HepG2 (cell line): ENCODE results near the gene SETD5. TPM values are rescaled to one million over a fixed set of nuclear protein-coding genes. Genes with fewer than 3 reads are reported as not detected.

Source experiments
- ATRX ChIP-seq: sonication (generic); formaldehyde crosslinking; IDR thresholded peaks from 2 replicates; pipeline ENCODE4 v1.4.0; 2020; ENCODE audit warnings: missing genetic modification reagents, borderline replicate concordance
- ESRRA ChIP-seq: sonication (generic); formaldehyde crosslinking; IDR thresholded peaks from 2 replicates; pipeline ENCODE4 v1.5.1; 2020; ENCODE audit warnings: mild to moderate bottlenecking, low read depth, missing genetic modification reagents
- GFI1 ChIP-seq: sonication (generic); formaldehyde crosslinking; IDR thresholded peaks from 2 replicates; pipeline ENCODE4 v1.5.0; 2020; ENCODE audit warnings: missing genetic modification reagents, mild to moderate bottlenecking, borderline replicate concordance
- HNRNPK ChIP-seq: fragments of 200-400 bp; formaldehyde crosslinking; IDR thresholded peaks from 2 replicates; pipeline ENCODE4 v1.6.1; 2018; ENCODE audit warnings: low read length, low read depth, moderate library complexity, mild to moderate bottlenecking; ENCODE audit not compliant: poor library complexity, severe bottlenecking
- HNRNPLL ChIP-seq: fragments of 200-400 bp; formaldehyde crosslinking; IDR thresholded peaks from 2 replicates; pipeline ENCODE4 v1.6.1; 2017; ENCODE audit warnings: mild to moderate bottlenecking, low read depth, low read length; ENCODE audit not compliant: poor library complexity, severe bottlenecking
- HOXA5 ChIP-seq: sonication (generic); formaldehyde crosslinking; IDR thresholded peaks from 2 replicates; pipeline ENCODE4 v1.4.0; 2020; ENCODE audit warnings: missing genetic modification reagents
- KAT7 ChIP-seq: IDR thresholded peaks from 2 replicates; pipeline ENCODE4 v1.6.1; 2018; ENCODE audit warnings: borderline replicate concordance, missing compliant biosample characterization
- KLF13 ChIP-seq: sonication (generic); formaldehyde crosslinking; IDR thresholded peaks from 2 replicates; pipeline ENCODE4 v1.4.0; 2020; ENCODE audit warnings: mild to moderate bottlenecking, missing genetic modification reagents
- PCBP2 ChIP-seq: fragments of 200-400 bp; formaldehyde crosslinking; optimal IDR thresholded peaks from 2 replicates; pipeline ENCODE3; 2018; ENCODE audit warnings: low read length, low read depth; ENCODE audit not compliant: poor library complexity, severe bottlenecking
- POGZ ChIP-seq: sonication (generic); formaldehyde crosslinking; IDR thresholded peaks from 2 replicates; pipeline ENCODE4 v1.4.0; 2020; ENCODE audit warnings: mild to moderate bottlenecking, missing genetic modification reagents
- SIN3B ChIP-seq: fragments of 150-350 bp; IDR thresholded peaks from 2 replicates; pipeline ENCODE4 v1.6.1; 2014; ENCODE audit warnings: low read length
- SPEN ChIP-seq: sonication (generic); formaldehyde crosslinking; IDR thresholded peaks from 2 replicates; pipeline ENCODE4 v1.5.1; 2020; ENCODE audit warnings: low read depth, mild to moderate bottlenecking, missing genetic modification reagents
- TBX2 ChIP-seq: sonication (generic); formaldehyde crosslinking; IDR thresholded peaks from 2 replicates; pipeline ENCODE4 v1.5.0; 2020; ENCODE audit warnings: missing genetic modification reagents, mild to moderate bottlenecking, borderline replicate concordance
- ZBTB3 ChIP-seq: sonication (generic); formaldehyde crosslinking; IDR thresholded peaks from 2 replicates; pipeline ENCODE4 v1.4.0; 2020; ENCODE audit warnings: low read depth, mild to moderate bottlenecking, moderate library complexity, missing genetic modification reagents, borderline replicate concordance
- ZFX ChIP-seq: sonication (generic); formaldehyde crosslinking; IDR thresholded peaks from 2 replicates; pipeline ENCODE4 v1.4.0; 2020; ENCODE audit warnings: mild to moderate bottlenecking, low read depth, missing genetic modification reagents, moderate library complexity
- ZNF441 ChIP-seq: sonication (generic); formaldehyde crosslinking; IDR thresholded peaks from 2 replicates; pipeline ENCODE4 v1.7.0; 2021; ENCODE audit warnings: missing genetic modification reagents, borderline replicate concordance
- ZNF713 ChIP-seq: sonication (generic); formaldehyde crosslinking; IDR thresholded peaks from 2 replicates; pipeline ENCODE4 v1.4.0; 2020; ENCODE audit warnings: mild to moderate bottlenecking, missing genetic modification reagents
- ZNF782 ChIP-seq: sonication (generic); formaldehyde crosslinking; IDR thresholded peaks from 2 replicates; pipeline ENCODE4 v1.4.0; 2020; ENCODE audit warnings: missing genetic modification reagents, mild to moderate bottlenecking, borderline replicate concordance
- polyA plus RNA-seq, 8 experiments: library from polyadenylated mRNA; depleted of rRNA in 3 of 8; stranded (reverse) in 7 of 8; unstranded in 1 of 8; fragments of >200 nt; fragmentation: Illumina TruSeq in 4 of 8; extraction: Trizol in 4 of 8; gene quantifications; 2 replicates each; pipeline versions ENCODE4 v1.2.1 to v1.2.3, GENCODE V29; 2011 to 2016; ENCODE audit warnings: low read depth in 4 of 8, missing spikeins in 1 of 8, mixed read lengths in 1 of 8; ENCODE audit not compliant: insufficient read depth in 1 of 8
- total RNA-seq, 5 experiments: library from RNA; depleted of rRNA; stranded (reverse); fragments of >200 nt; fragmentation: Illumina TruSeq; extraction: Trizol; gene quantifications; 2 replicates each; pipeline ENCODE4 v1.2.3, GENCODE V29; 2016; ENCODE audit warnings: low read depth in 1 of 5
- TF ChIP-seq, protein P1 (sequence below): sonication (generic); formaldehyde crosslinking; IDR thresholded peaks from 2 replicates; pipeline ENCODE4 v1.5.1; 2020; ENCODE audit warnings: missing genetic modification reagents, mild to moderate bottlenecking, borderline replicate concordance
- TF ChIP-seq, protein P2 (sequence below): sonication (generic); formaldehyde crosslinking; IDR thresholded peaks from 2 replicates; pipeline ENCODE4 v1.9.0; 2022; ENCODE audit warnings: low read depth, missing genetic modification reagents

The SETD5 gene
- total and polyA plus RNA-seq, 2 of the 13 experiments (the other 11 are each of a cell fraction or from before 2014, with no cell fraction given) = 46.8 to 95.8 TPM

DNA sequence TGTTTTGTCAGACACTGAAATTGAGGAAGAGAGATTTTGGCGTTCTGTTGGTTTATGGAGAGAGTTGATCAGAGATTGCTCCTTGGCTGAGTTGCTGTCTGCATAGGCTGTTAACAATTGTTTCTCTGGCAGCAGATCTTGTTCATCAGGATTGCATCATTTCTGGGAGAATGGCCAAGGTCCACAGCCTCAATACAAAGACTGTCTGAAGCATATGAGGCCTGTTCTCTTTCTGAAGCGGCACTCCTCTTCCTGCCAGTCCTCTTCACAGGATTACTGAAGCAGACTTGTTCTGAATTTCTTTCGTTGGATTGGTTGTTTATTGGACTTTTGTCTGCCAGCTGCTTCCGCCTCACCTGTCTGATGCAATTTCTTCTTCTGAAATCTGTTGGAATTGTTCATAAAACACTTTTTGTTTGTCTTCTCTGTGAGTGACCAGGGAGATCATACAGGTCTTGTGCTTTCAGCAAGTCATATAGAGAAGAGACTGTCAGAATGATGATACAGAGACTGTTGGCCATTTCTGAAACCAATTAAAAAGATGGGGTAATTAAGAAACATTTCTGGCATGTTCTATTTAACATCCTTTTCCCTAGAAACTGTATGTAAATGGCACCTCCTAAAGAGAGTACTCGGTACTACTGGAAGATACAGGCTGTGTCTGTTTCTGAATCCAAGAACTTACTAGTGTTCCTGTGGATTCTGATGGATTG lies 25.5 kb downstream of the SETD5 start (continued):
- TF ChIP-seq, protein P1, sequence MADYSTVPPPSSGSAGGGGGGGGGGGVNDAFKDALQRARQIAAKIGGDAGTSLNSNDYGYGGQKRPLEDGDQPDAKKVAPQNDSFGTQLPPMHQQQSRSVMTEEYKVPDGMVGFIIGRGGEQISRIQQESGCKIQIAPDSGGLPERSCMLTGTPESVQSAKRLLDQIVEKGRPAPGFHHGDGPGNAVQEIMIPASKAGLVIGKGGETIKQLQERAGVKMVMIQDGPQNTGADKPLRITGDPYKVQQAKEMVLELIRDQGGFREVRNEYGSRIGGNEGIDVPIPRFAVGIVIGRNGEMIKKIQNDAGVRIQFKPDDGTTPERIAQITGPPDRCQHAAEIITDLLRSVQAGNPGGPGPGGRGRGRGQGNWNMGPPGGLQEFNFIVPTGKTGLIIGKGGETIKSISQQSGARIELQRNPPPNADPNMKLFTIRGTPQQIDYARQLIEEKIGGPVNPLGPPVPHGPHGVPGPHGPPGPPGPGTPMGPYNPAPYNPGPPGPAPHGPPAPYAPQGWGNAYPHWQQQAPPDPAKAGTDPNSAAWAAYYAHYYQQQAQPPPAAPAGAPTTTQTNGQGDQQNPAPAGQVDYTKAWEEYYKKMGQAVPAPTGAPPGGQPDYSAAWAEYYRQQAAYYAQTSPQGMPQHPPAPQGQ (CRISPR knock-in tag) = no peak
- TF ChIP-seq KLF13 (no peak), HNRNPLL (no peak), POGZ (CRISPR knock-in tag) (peak; percentile 72), SIN3B (no peak), ZNF713 (CRISPR knock-in tag) (no peak), HNRNPK (no peak), TBX2 (CRISPR knock-in tag) (peak; percentile 86; the same call in 1 of the 2 replicates), ZBTB3 (CRISPR knock-in tag) (no peak; the same call in 1 of the 2 replicates), ZNF441 (CRISPR knock-in tag) (no peak), HOXA5 (CRISPR knock-in tag) (no peak), ESRRA (CRISPR knock-in tag) (no peak; the same call in 1 of the 2 replicates), PCBP2 (no peak), GFI1 (CRISPR knock-in tag) (peak; percentile 54), KAT7 (CRISPR knock-in tag) (0 out of 2 replicates have a peak, but pooled peaks have one; percentile 42), ATRX (no peak), ZFX (peak; percentile 90), SPEN (CRISPR knock-in tag) (peak; percentile 89; the same call in 1 of the 2 replicates), ZNF782 (CRISPR knock-in tag) (no peak)
- TF ChIP-seq, protein P2, sequence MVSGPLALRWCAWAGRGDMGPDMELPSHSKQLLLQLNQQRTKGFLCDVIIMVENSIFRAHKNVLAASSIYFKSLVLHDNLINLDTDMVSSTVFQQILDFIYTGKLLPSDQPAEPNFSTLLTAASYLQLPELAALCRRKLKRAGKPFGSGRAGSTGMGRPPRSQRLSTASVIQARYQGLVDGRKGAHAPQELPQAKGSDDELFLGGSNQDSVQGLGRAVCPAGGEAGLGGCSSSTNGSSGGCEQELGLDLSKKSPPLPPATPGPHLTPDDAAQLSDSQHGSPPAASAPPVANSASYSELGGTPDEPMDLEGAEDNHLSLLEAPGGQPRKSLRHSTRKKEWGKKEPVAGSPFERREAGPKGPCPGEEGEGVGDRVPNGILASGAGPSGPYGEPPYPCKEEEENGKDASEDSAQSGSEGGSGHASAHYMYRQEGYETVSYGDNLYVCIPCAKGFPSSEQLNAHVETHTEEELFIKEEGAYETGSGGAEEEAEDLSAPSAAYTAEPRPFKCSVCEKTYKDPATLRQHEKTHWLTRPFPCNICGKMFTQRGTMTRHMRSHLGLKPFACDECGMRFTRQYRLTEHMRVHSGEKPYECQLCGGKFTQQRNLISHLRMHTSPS = no peak
